HepG2 (cell line): Measurements from ENCODE around the gene C14orf180. TPM values are rescaled to one million over a fixed set of nuclear protein-coding genes. Genes with fewer than 3 reads are reported as not detected.

ENCODE experiments used
- ATAC-seq: fragments of 200-7000 bp; cut with Tn5 transposase; 3 replicates; pipeline ENCODE4 v1.9.1; 2020; ENCODE audit warnings: mild to moderate bottlenecking, moderate library complexity
- BruUV-seq: library from RNA; stranded (reverse); fragments of 400-500 nt; replicated peaks from 2 replicates; lab custom pipeline; 2021; lab: Mats Ljungman, UMichigan
- CTCF ChIA-PET: fragments of 300-600 bp; formaldehyde crosslinking; extraction: SDS; loops from one replicate; lab custom pipeline; 2021; ENCODE audit warnings: low total read pairs, inconsistent platforms, low intra/inter-chr PET ratio; lab: Yijun Ruan, JAX
- POLR2A ChIA-PET: fragments of 350-600 bp; sonication (Branson Sonifier 250); formaldehyde crosslinking; loops from one replicate; lab custom pipeline; 2020; ENCODE audit warnings: antibody characterized with exemption, inconsistent platforms; lab: Yijun Ruan, JAX
- DNase-seq: peaks from one replicate; pipeline ENCODE4 v3.0.0-alpha.2; 2015; ENCODE audit warnings: low spot score
- FAIRE-seq: peaks from 3 replicates; lab custom pipeline; 2011; peaks lifted over from hg19 to GRCh38; lab: Jason Lieb, UNC
- H2AFZ ChIP-seq: one replicate; pipeline ENCODE4 v1.6.1; 2011; ENCODE audit warnings: low read length, inconsistent platforms
- H3K27ac ChIP-seq: fragments of 300-600 bp; 3 replicates; pipeline ENCODE4 v1.8.0; 2011; ENCODE audit warnings: mixed run types, mild to moderate bottlenecking, mixed read lengths, low read length, inconsistent platforms; ENCODE audit not compliant: insufficient read depth; ENCODE audit errors: extremely low read length
- H3K27me3 ChIP-seq, 2 experiments: fragments of 200-600 bp in 1 of 2; 2 replicates in 1 of 2; 3 replicates in 1 of 2; pipeline versions ENCODE4 v1.6.0 to v1.8.0; 2011; ENCODE audit warnings: low read length in 2 of 2, mild to moderate bottlenecking in 2 of 2, moderate library complexity in 2 of 2, inconsistent platforms in 1 of 2; ENCODE audit not compliant: insufficient read depth in 2 of 2, control insufficient read depth in 1 of 2
- H3K36me3 ChIP-seq, 2 experiments: fragments of 200-600 bp in 1 of 2; replicated peaks in 1 of 2; 2 replicates in 1 of 2; 3 replicates in 1 of 2; pipeline versions ENCODE4 v1.5.1 to v1.8.0; 2011; ENCODE audit warnings: low read length in 2 of 2, inconsistent platforms in 1 of 2; ENCODE audit not compliant: insufficient read depth in 2 of 2, control insufficient read depth in 1 of 2
- H3K4me1 ChIP-seq: 2 replicates; pipeline ENCODE4 v1.5.1; 2012; ENCODE audit warnings: low read length, inconsistent platforms; ENCODE audit not compliant: insufficient read depth
- H3K4me2 ChIP-seq: 2 replicates; pipeline ENCODE4 v1.6.0; 2011; ENCODE audit warnings: low read depth, low read length, inconsistent platforms
- H3K4me3 ChIP-seq, 3 experiments: fragments of 200-600 bp in 1 of 3; sonication (generic), shearing (Covaris generic) in 1 of 3; replicated peaks in 1 of 3; 2 replicates each; pipeline ENCODE4 v1.5.1; 2011 to 2016; ENCODE audit warnings: low read length in 3 of 3, inconsistent platforms in 2 of 3, low read depth in 2 of 3, mild to moderate bottlenecking in 2 of 3, control low read depth in 1 of 3, mixed read lengths in 1 of 3; ENCODE audit not compliant: insufficient read depth in 1 of 3
- H3K79me2 ChIP-seq: one replicate; pipeline ENCODE4 v1.6.1; 2011; ENCODE audit warnings: low read length, inconsistent platforms; ENCODE audit not compliant: insufficient read depth
- H3K9ac ChIP-seq: 2 replicates; pipeline ENCODE4 v1.6.0; 2011; ENCODE audit warnings: mild to moderate bottlenecking, low read depth, low read length, inconsistent platforms; ENCODE audit not compliant: insufficient read depth
- H3K9me3 ChIP-seq: 2 replicates; pipeline ENCODE4 v1.5.1; 2012; ENCODE audit warnings: mild to moderate bottlenecking, low read length
- H4K20me1 ChIP-seq: 2 replicates; pipeline ENCODE4 v1.6.0; 2011; ENCODE audit warnings: inconsistent platforms, mild to moderate bottlenecking, low read length, moderate library complexity; ENCODE audit not compliant: insufficient read depth
- DMAP1 ChIP-seq: IDR thresholded peaks from 2 replicates; pipeline ENCODE4 v1.6.1; 2016
- DR1 ChIP-seq: sonication (generic); formaldehyde crosslinking; IDR thresholded peaks from 2 replicates; pipeline ENCODE4 v1.8.0; 2021; ENCODE audit warnings: mild to moderate bottlenecking, missing genetic modification reagents, inconsistent platforms
- DRAP1 ChIP-seq: IDR thresholded peaks from 2 replicates; pipeline ENCODE4 v1.6.1; 2016; ENCODE audit warnings: missing genetic modification reagents, missing compliant biosample characterization
- ETV5 ChIP-seq: IDR thresholded peaks from 2 replicates; pipeline ENCODE4 v1.6.1; 2018; ENCODE audit warnings: missing biosample characterization, missing genetic modification reagents, inconsistent platforms, borderline replicate concordance
- KLF13 ChIP-seq: sonication (generic); formaldehyde crosslinking; IDR thresholded peaks from 2 replicates; pipeline ENCODE4 v1.4.0; 2020; ENCODE audit warnings: mild to moderate bottlenecking, missing genetic modification reagents
- REXO4 ChIP-seq: sonication (generic); formaldehyde crosslinking; IDR thresholded peaks from 2 replicates; pipeline ENCODE4 v1.8.0; 2022; ENCODE audit warnings: missing genetic modification reagents, mild to moderate bottlenecking, borderline replicate concordance
- SAFB2 ChIP-seq: sonication (generic); formaldehyde crosslinking; IDR thresholded peaks from 2 replicates; pipeline ENCODE4 v1.5.1; 2020; ENCODE audit warnings: missing genetic modification reagents, low read depth, mild to moderate bottlenecking, borderline replicate concordance
- SRSF1 ChIP-seq: fragments of 200-400 bp; formaldehyde crosslinking; optimal IDR thresholded peaks from 2 replicates; pipeline ENCODE3; 2017; ENCODE audit warnings: mild to moderate bottlenecking, low read depth, low read length, moderate library complexity
- ZNF296 ChIP-seq: sonication (generic); formaldehyde crosslinking; conservative IDR thresholded peaks from 2 replicates; pipeline ENCODE4 v1.5.0; 2020; ENCODE audit warnings: mild to moderate bottlenecking, missing genetic modification reagents
- WGBS: methylation state at CpG from one replicate; pipeline ENCODE4 v1.1.6; 2017; ENCODE audit warnings: low lambda C conversion rate; 5-methylcytosine and 5-hydroxymethylcytosine counted together
- in situ Hi-C: cut with HindIII; loops from 2 replicates; pipeline ENCODE4 v1.10.0; 2017; ENCODE audit warnings: low pct_unique_long_range_greater_than_20kb; ENCODE audit not compliant: extremely low pct_ligation_motif_present
- intact Hi-C: fragments of 100-400 bp; cut with micrococcal nuclease; formaldehyde crosslinking; loops from one replicate; pipeline ENCODE4 v1.10.0; 2022; ENCODE audit not compliant: unreplicated experiment
- polyA plus RNA-seq, 8 experiments: library from polyadenylated mRNA; depleted of rRNA in 3 of 8; stranded (reverse) in 7 of 8; unstranded in 1 of 8; fragments of >200 nt; fragmentation: Illumina TruSeq in 4 of 8; extraction: Trizol in 4 of 8; gene quantifications; 2 replicates each; pipeline versions ENCODE4 v1.2.1 to v1.2.3, GENCODE V29; 2011 to 2016; ENCODE audit warnings: low read depth in 4 of 8, missing spikeins in 1 of 8, mixed read lengths in 1 of 8; ENCODE audit not compliant: insufficient read depth in 1 of 8
- total RNA-seq, 5 experiments: library from RNA; depleted of rRNA; stranded (reverse); fragments of >200 nt; fragmentation: Illumina TruSeq; extraction: Trizol; gene quantifications; 2 replicates each; pipeline ENCODE4 v1.2.3, GENCODE V29; 2016; ENCODE audit warnings: low read depth in 1 of 5

Gene C14orf180
- total and polyA plus RNA-seq, 2 of the 13 experiments (the other 11 are each of a cell fraction or from before 2014, with no cell fraction given), result not detected

- POLR2A ChIA-PET, result no interaction called here
- H4K20me1 ChIP-seq, result no peaks in the 10 kb centered on the region
- CTCF ChIA-PET, result no interaction called here
- no peak for ATAC-seq
- BruUV-seq, result no TSS peak
- H2AFZ ChIP-seq, result no peak overlapping the region
- H3K9me3 ChIP-seq, result no peaks in the 10 kb centered on the region
- FAIRE-seq, result no peak
- H3K4me1 ChIP-seq, result no peaks in the 10 kb centered on the region
- no peak overlapping the region for H3K4me3 ChIP-seq
- in situ Hi-C loops, result no loop called here
- H3K4me2 ChIP-seq, result no peak overlapping the region
- H3K9ac ChIP-seq, result no peak overlapping the region
- no peak for DNase-seq
- TF ChIP-seq KLF13 (no peak), ETV5 (CRISPR knock-in tag) (no peak), REXO4 (no peak), ZNF296 (CRISPR knock-in tag) (no peak), SAFB2 (CRISPR knock-in tag) (no peak), DR1 (no peak), SRSF1 (no peak)
- TF ChIP-seq, all 625 proteins: peak for 0
- H3K36me3 ChIP-seq, result no peaks in the 10 kb centered on the region
- no peaks in the 10 kb centered on the region for H3K79me2 ChIP-seq
- no peak overlapping the region for H3K27ac ChIP-seq
- WGBS, result 0% methylated on average over 3 of the region's 9 CpGs
- intact Hi-C loops, result no loop called here
- H3K27me3 ChIP-seq, result peaks cover 11 to 29% of the 10 kb centered on the region in 2 experiments; a peak in 4 of 5 replicates
Observed at GRCh38 chr14:104601786-104602185, 22.2 kb downstream of the C14orf180 start.

- H3K79me2 ChIP-seq, result no peaks in the 10 kb centered on the region
- TF ChIP-seq DRAP1 (CRISPR knock-in tag), result no peak
- TF ChIP-seq DMAP1 (CRISPR knock-in tag), result no peak
- DNase-seq, result no peak
- WGBS, result 0% methylated on average over 2 of the region's 11 CpGs
- H3K4me2 ChIP-seq, result no peak overlapping the region
- H3K27me3 ChIP-seq, result peaks cover 11 to 31% of the 10 kb centered on the region in 2 experiments
- no peak overlapping the region for H3K27ac ChIP-seq
- POLR2A ChIA-PET, result no interaction called here
- H3K36me3 ChIP-seq, result no peaks in the 10 kb centered on the region
- H3K9ac ChIP-seq, result no peak overlapping the region
- H3K4me1 ChIP-seq, result no peaks in the 10 kb centered on the region
- CTCF ChIA-PET, result no interaction called here
- no peak for ATAC-seq
- no peak overlapping the region for H2AFZ ChIP-seq
- FAIRE-seq, result no peak
- no peaks in the 10 kb centered on the region for H4K20me1 ChIP-seq
- H3K4me3 ChIP-seq, result no peak overlapping the region
- H3K9me3 ChIP-seq, result no peaks in the 10 kb centered on the region
- intact Hi-C loops (no loop called here), in situ Hi-C loops (no loop called here)
- BruUV-seq, result no TSS peak
Observed at GRCh38 chr14:104602315-104602932, 22.9 kb downstream of the C14orf180 start.
